Activated naive CD8-positive, alpha-beta T cell treated with anti-CD3 and anti-CD28 coated beads, Interleukin-2, amount 10 ng/mL, durations not matched to agents 7 days and 5 days (primary cell): ENCODE data around the gene NPIPA7. TPM values are rescaled to one million over a fixed set of nuclear protein-coding genes. Genes with fewer than 3 reads are reported as not detected.
"Not testable (repeated sequence)": the region's sequence is repeated elsewhere in the genome, so short reads cannot be mapped to it uniquely, and the experiment has no call there.

ENCODE experiments used
- ATAC-seq: fragments of 150-1000 bp; cut with Tn5 transposase; one replicate; pipeline ENCODE4 v1.10.0; 2021; ENCODE audit warnings: low read depth, moderate library complexity
- POLR2A ChIA-PET: fragments of 350-600 bp; sonication (Branson Sonifier 250); formaldehyde crosslinking; loops from one replicate; lab custom pipeline; 2021; ENCODE audit warnings: antibody characterized with exemption; lab: Charles Lee
- DNase-seq: peaks from one replicate; pipeline ENCODE4 v3.0.0; 2021
- H3K27ac Mint-ChIP-seq: one replicate; pipeline ENCODE4 v1.8.0; 2022; ENCODE audit warnings: mild to moderate bottlenecking, mixed read lengths
- H3K27me3 Mint-ChIP-seq: one replicate; pipeline ENCODE4 v1.8.0; 2022; ENCODE audit warnings: mild to moderate bottlenecking, moderate library complexity, mixed read lengths
- H3K36me3 Mint-ChIP-seq: one replicate; pipeline ENCODE4 v1.8.0; 2021; ENCODE audit warnings: mild to moderate bottlenecking, mixed read lengths
- H3K4me1 Mint-ChIP-seq: one replicate; pipeline ENCODE4 v1.8.0; 2021; ENCODE audit warnings: mixed read lengths
- H3K4me3 Mint-ChIP-seq: one replicate; pipeline ENCODE4 v1.8.0; 2022; ENCODE audit warnings: mild to moderate bottlenecking, moderate library complexity, mixed read lengths
- H3K9me3 Mint-ChIP-seq: one replicate; pipeline ENCODE4 v1.8.0; 2021; ENCODE audit warnings: mixed read lengths
- total RNA-seq, 2 experiments: library from RNA; stranded (reverse); gene quantifications; one replicate each; pipeline ENCODE4 v1.2.3, GENCODE V29; 2021

Gene NPIPA7
- total RNA-seq, 2 experiments from 2014 or later, result 12.0 to 12.6 TPM

GRCh38 chr16:16374192-16374591, 4.7 kb upstream of the NPIPA7 start:
- ATAC-seq, H3K27ac Mint-ChIP-seq, DNase-seq, H3K4me1 Mint-ChIP-seq, H3K9me3 Mint-ChIP-seq, H3K36me3 Mint-ChIP-seq, H3K4me3 Mint-ChIP-seq, POLR2A ChIA-PET, H3K27me3 Mint-ChIP-seq: not testable (repeated sequence)

- H3K4me3 Mint-ChIP-seq, POLR2A ChIA-PET, H3K27me3 Mint-ChIP-seq, H3K36me3 Mint-ChIP-seq, H3K4me1 Mint-ChIP-seq, H3K27ac Mint-ChIP-seq, ATAC-seq, H3K9me3 Mint-ChIP-seq, DNase-seq: not testable (repeated sequence)
Observed at GRCh38 chr16:16399685-16400084, 20.7 kb downstream of the NPIPA7 start.

GRCh38 chr16:16402333-16402732, 23.4 kb downstream of the NPIPA7 start:
- H3K4me1 Mint-ChIP-seq, H3K27ac Mint-ChIP-seq, POLR2A ChIA-PET, H3K36me3 Mint-ChIP-seq, H3K9me3 Mint-ChIP-seq, DNase-seq, ATAC-seq, H3K27me3 Mint-ChIP-seq, H3K4me3 Mint-ChIP-seq: not testable (repeated sequence)

GRCh38 chr16:16404283-16404682, 25.3 kb downstream of the NPIPA7 start:
- H3K27me3 Mint-ChIP-seq, DNase-seq, H3K9me3 Mint-ChIP-seq, POLR2A ChIA-PET, H3K36me3 Mint-ChIP-seq, H3K27ac Mint-ChIP-seq, ATAC-seq, H3K4me3 Mint-ChIP-seq, H3K4me1 Mint-ChIP-seq: not testable (repeated sequence)

GRCh38 chr16:16405421-16405820, 26.5 kb downstream of the NPIPA7 start:
- H3K4me1 Mint-ChIP-seq, H3K9me3 Mint-ChIP-seq, H3K27me3 Mint-ChIP-seq, POLR2A ChIA-PET, DNase-seq, ATAC-seq, H3K36me3 Mint-ChIP-seq, H3K27ac Mint-ChIP-seq, H3K4me3 Mint-ChIP-seq: not testable (repeated sequence)

GRCh38 chr16:16408430-16408829, 29.5 kb downstream of the NPIPA7 start:
- H3K27ac Mint-ChIP-seq, DNase-seq, H3K4me1 Mint-ChIP-seq, ATAC-seq, H3K9me3 Mint-ChIP-seq, H3K27me3 Mint-ChIP-seq, H3K4me3 Mint-ChIP-seq, H3K36me3 Mint-ChIP-seq, POLR2A ChIA-PET: not testable (repeated sequence)

GRCh38 chr16:16413773-16414172, 34.8 kb downstream of the NPIPA7 start:
- H3K4me3 Mint-ChIP-seq, H3K4me1 Mint-ChIP-seq, H3K27me3 Mint-ChIP-seq, ATAC-seq, H3K9me3 Mint-ChIP-seq, DNase-seq, H3K27ac Mint-ChIP-seq, POLR2A ChIA-PET, H3K36me3 Mint-ChIP-seq: not testable (repeated sequence)

GRCh38 chr16:16417071-16417470, 38.1 kb downstream of the NPIPA7 start:
- H3K27me3 Mint-ChIP-seq, result not testable (repeated sequence)

GRCh38 chr16:16417914-16418544, 39.1 kb downstream of the NPIPA7 start:
- H3K36me3 Mint-ChIP-seq, H3K4me3 Mint-ChIP-seq, ATAC-seq, POLR2A ChIA-PET, DNase-seq, H3K9me3 Mint-ChIP-seq, H3K4me1 Mint-ChIP-seq, H3K27me3 Mint-ChIP-seq, H3K27ac Mint-ChIP-seq: not testable (repeated sequence)

More at GRCh38 chr16:16417071-16417470, 38.1 kb downstream of the NPIPA7 start:
- ATAC-seq, POLR2A ChIA-PET, H3K36me3 Mint-ChIP-seq, H3K4me3 Mint-ChIP-seq, H3K27ac Mint-ChIP-seq, H3K4me1 Mint-ChIP-seq, H3K9me3 Mint-ChIP-seq, DNase-seq: not testable (repeated sequence)

- H3K27ac Mint-ChIP-seq, H3K4me1 Mint-ChIP-seq, H3K4me3 Mint-ChIP-seq, H3K27me3 Mint-ChIP-seq, H3K36me3 Mint-ChIP-seq, ATAC-seq, H3K9me3 Mint-ChIP-seq, DNase-seq, POLR2A ChIA-PET: not testable (repeated sequence)
Observed at GRCh38 chr16:16420515-16420914, 41.6 kb downstream of the NPIPA7 start.

GRCh38 chr16:16425146-16425545, 46.2 kb downstream of the NPIPA7 start:
- ATAC-seq, DNase-seq, POLR2A ChIA-PET, H3K36me3 Mint-ChIP-seq, H3K4me1 Mint-ChIP-seq, H3K27me3 Mint-ChIP-seq, H3K9me3 Mint-ChIP-seq, H3K4me3 Mint-ChIP-seq, H3K27ac Mint-ChIP-seq: not testable (repeated sequence)

GRCh38 chr16:16431135-16431534, 52.2 kb downstream of the NPIPA7 start:
- H3K36me3 Mint-ChIP-seq, H3K4me1 Mint-ChIP-seq, H3K4me3 Mint-ChIP-seq, H3K27ac Mint-ChIP-seq, H3K9me3 Mint-ChIP-seq, POLR2A ChIA-PET, H3K27me3 Mint-ChIP-seq, ATAC-seq, DNase-seq: not testable (repeated sequence)

- DNase-seq, H3K4me1 Mint-ChIP-seq, H3K9me3 Mint-ChIP-seq, ATAC-seq, POLR2A ChIA-PET, H3K27me3 Mint-ChIP-seq, H3K4me3 Mint-ChIP-seq, H3K27ac Mint-ChIP-seq, H3K36me3 Mint-ChIP-seq: not testable (repeated sequence)
Observed at GRCh38 chr16:16434711-16435110, 55.8 kb downstream of the NPIPA7 start.

GRCh38 chr16:16441401-16441800, 62.5 kb downstream of the NPIPA7 start:
- POLR2A ChIA-PET, H3K4me1 Mint-ChIP-seq, H3K36me3 Mint-ChIP-seq, H3K4me3 Mint-ChIP-seq, H3K27me3 Mint-ChIP-seq, DNase-seq, ATAC-seq, H3K27ac Mint-ChIP-seq, H3K9me3 Mint-ChIP-seq: not testable (repeated sequence)
